Erythroblast (primary cell): ENCODE data around the gene PRDX6.
"Not testable (repeated sequence)": the region's sequence is repeated elsewhere in the genome, so short reads cannot be mapped to it uniquely, and the experiment has no call there.

Source experiments
- DNase-seq, 2 experiments: peaks; one replicate each; lab custom pipeline; 2025; lab: John Stamatoyannopoulos, UW
- GATA1 ChIP-seq: IDR thresholded peaks from 2 replicates; pipeline ENCODE4 v1.6.1; 2011; ENCODE audit warnings: low read depth, mild to moderate bottlenecking, control low read depth, low read length, moderate library complexity
- POLR2A ChIP-seq: IDR thresholded peaks from 2 replicates; pipeline ENCODE4 v1.6.1; 2011; ENCODE audit warnings: mild to moderate bottlenecking, low read length

PRDX6 gene

GRCh38 chr1:173476197-173476664 is 904 bp upstream of the PRDX6 start:
- DNase-seq: peak; percentile 41 to 48
- no peak for TF ChIP-seq GATA1
- TF ChIP-seq POLR2A: no peak

- TF ChIP-seq POLR2A (peak; percentile 68), GATA1 (no peak)
- DNase-seq: peak; percentile 93 to 94
Measured at GRCh38 chr1:173476665-173477285, 360 bp upstream of the PRDX6 start.

- TF ChIP-seq POLR2A: no peak
- TF ChIP-seq GATA1: no peak
- DNase-seq: peak; percentile 54 to 65
Measured at GRCh38 chr1:173478094-173478674, 1.0 kb downstream of the PRDX6 start.

- peak; percentile 26 to 52 for DNase-seq
- TF ChIP-seq GATA1 (no peak), POLR2A (no peak)
Measured at GRCh38 chr1:173479649-173480048, 2.5 kb downstream of the PRDX6 start.

- DNase-seq: no peak
- TF ChIP-seq POLR2A: no peak
- no peak for TF ChIP-seq GATA1
Measured at GRCh38 chr1:173481195-173481772, 4.1 kb downstream of the PRDX6 start.

GRCh38 chr1:173482683-173483082 is 5.5 kb downstream of the PRDX6 start:
- no peak for DNase-seq
- TF ChIP-seq POLR2A: no peak
- no peak for TF ChIP-seq GATA1

- DNase-seq: no peak
Measured at GRCh38 chr1:173484276-173484675, 7.1 kb downstream of the PRDX6 start.

GRCh38 chr1:173485401-173485800 is 8.3 kb downstream of the PRDX6 start:
- TF ChIP-seq POLR2A: no peak
- no peak for TF ChIP-seq GATA1
- no peak for DNase-seq

More at GRCh38 chr1:173484276-173484675, 7.1 kb downstream of the PRDX6 start:
- TF ChIP-seq GATA1: no peak
- no peak for TF ChIP-seq POLR2A

GRCh38 chr1:173488001-173488400 is 10.9 kb downstream of the PRDX6 start:
- peak in 1 of 2 experiments; percentile 4 for DNase-seq
- no peak for TF ChIP-seq POLR2A
- TF ChIP-seq GATA1: no peak

GRCh38 chr1:173489149-173489600 is 12.0 kb downstream of the PRDX6 start:
- peak; percentile 25 to 29 for DNase-seq
- TF ChIP-seq POLR2A (no peak), GATA1 (no peak)

- TF ChIP-seq POLR2A (no peak), GATA1 (no peak)
Measured at GRCh38 chr1:173489929-173490328, 12.8 kb downstream of the PRDX6 start.

GRCh38 chr1:173491508-173491907 is 14.4 kb downstream of the PRDX6 start:
- no peak for DNase-seq
- TF ChIP-seq GATA1 (no peak), POLR2A (no peak)

More at GRCh38 chr1:173489929-173490328, 12.8 kb downstream of the PRDX6 start:
- no peak for DNase-seq

- DNase-seq: not testable (repeated sequence)
Measured at GRCh38 chr1:173493125-173493524, 16.0 kb downstream of the PRDX6 start.

GRCh38 chr1:173495609-173496267 is 18.6 kb downstream of the PRDX6 start:
- no peak for DNase-seq
- TF ChIP-seq POLR2A (no peak), GATA1 (no peak)
